Naive thymus-derived CD8-positive, alpha-beta T cell (primary cell): ENCODE results near the gene ECHDC1. TPM values are rescaled to one million over a fixed set of nuclear protein-coding genes. Genes with fewer than 3 reads are reported as not detected.
"Not testable (repeated sequence)": the region's sequence is repeated elsewhere in the genome, so short reads cannot be mapped to it uniquely, and the experiment has no call there.

ENCODE experiments used
- ATAC-seq, 2 donors: fragments of 150-1000 bp; cut with Tn5 transposase in 1 of 2; sonication (Bioruptor Pico), chemical (Tn5 transposase) in 1 of 2; 1 replicate in 1 of 2; 2 replicates in 1 of 2; pipeline ENCODE4 v1.10.0; 2021; ENCODE audit warnings: mild to moderate bottlenecking in 2 of 2, moderate library complexity in 2 of 2
- POLR2A ChIA-PET: fragments of 350-600 bp; sonication (Branson Sonifier 250); formaldehyde crosslinking; loops from one replicate; lab custom pipeline; 2021; ENCODE audit warnings: antibody characterized with exemption; lab: Charles Lee
- DNase-seq, 10 donors: peaks; one replicate each; pipeline versions ENCODE4 v3.0.0 to v3.0.0-alpha.2; 2020 to 2022
- H3K27ac Mint-ChIP-seq, 10 donors: one replicate each; pipeline ENCODE4 v1.8.0; 2020 to 2022; ENCODE audit warnings: mild to moderate bottlenecking in 10 of 10, mixed read lengths in 10 of 10, moderate library complexity in 4 of 10, inconsistent platforms in 1 of 10
- H3K27me3 Mint-ChIP-seq, 5 donors: one replicate each; pipeline ENCODE4 v1.8.0; 2021 to 2022; ENCODE audit warnings: mixed read lengths in 5 of 5
- H3K36me3 Mint-ChIP-seq, 3 donors: one replicate each; pipeline ENCODE4 v1.8.0; 2020 to 2022; ENCODE audit warnings: mixed read lengths in 3 of 3, mild to moderate bottlenecking in 2 of 3, inconsistent platforms in 1 of 3
- H3K4me1 Mint-ChIP-seq, 4 donors: one replicate each; pipeline ENCODE4 v1.8.0; 2021 to 2022; ENCODE audit warnings: mixed read lengths in 4 of 4
- H3K4me3 Mint-ChIP-seq, 10 donors: one replicate each; pipeline ENCODE4 v1.8.0; 2020 to 2022; ENCODE audit warnings: mild to moderate bottlenecking in 10 of 10, mixed read lengths in 10 of 10, moderate library complexity in 6 of 10, inconsistent platforms in 1 of 10
- H3K9me3 Mint-ChIP-seq, 9 donors: one replicate each; pipeline ENCODE4 v1.8.0; 2020 to 2022; ENCODE audit warnings: mixed read lengths in 9 of 9, mild to moderate bottlenecking in 3 of 9, inconsistent platforms in 1 of 9, moderate library complexity in 1 of 9
- polyA plus RNA-seq, 3 donors: library from polyadenylated mRNA; unstranded; fragments of 300-500 nt; fragmentation: Illumina TruSeq; gene quantifications; one replicate each; pipeline ENCODE4 v1.2.3, GENCODE V29; 2021
- total RNA-seq, 8 experiments: library from RNA in 2 of 8; stranded (reverse) in 2 of 8; gene quantifications; one replicate each; pipeline ENCODE4 v1.2.3 and lab custom pipeline; 2021 to 2026

The ECHDC1 gene
- total and polyA plus RNA-seq, 5 experiments from 2014 or later, result 40.1 to 79.4 (median 72.7) TPM

DNA sequence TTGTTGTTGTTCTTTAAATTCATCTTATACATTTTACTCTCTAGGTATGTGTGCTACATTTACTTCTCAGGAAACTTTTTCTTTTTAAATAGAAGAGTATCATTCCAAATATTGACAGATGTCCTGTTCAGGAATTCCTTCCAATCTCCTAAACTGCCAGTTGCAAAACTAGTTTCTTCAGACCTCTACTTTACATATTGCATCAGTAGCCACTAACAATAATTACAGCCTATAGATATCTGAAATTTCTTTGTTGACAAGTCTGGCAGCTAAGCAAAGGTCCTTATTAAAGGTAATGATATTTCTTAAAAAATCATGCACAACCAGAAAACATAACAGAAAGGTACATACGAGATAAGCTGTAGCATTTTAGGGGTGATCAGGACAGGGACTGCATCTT lies 4.5 kb downstream of the ECHDC1 start:
- POLR2A ChIA-PET, result no interaction called here
- Mint-ChIP-seq H3K36me3 (peaks cover 0 to 16% (median 4%) of the 10 kb centered on the region in 3 donors), H3K27me3 (no peaks in the 10 kb centered on the region), H3K9me3 (no peaks in the 10 kb centered on the region), H3K4me3 (peak overlapping the region in 3 of 10 donors; percentile 3 to 32 (median 22)), H3K4me1 (peaks cover 28 to 48% (median 33%) of the 10 kb centered on the region in 4 donors), H3K27ac (no peak overlapping the region)
- DNase-seq, result no peak
- no peak for ATAC-seq

DNA sequence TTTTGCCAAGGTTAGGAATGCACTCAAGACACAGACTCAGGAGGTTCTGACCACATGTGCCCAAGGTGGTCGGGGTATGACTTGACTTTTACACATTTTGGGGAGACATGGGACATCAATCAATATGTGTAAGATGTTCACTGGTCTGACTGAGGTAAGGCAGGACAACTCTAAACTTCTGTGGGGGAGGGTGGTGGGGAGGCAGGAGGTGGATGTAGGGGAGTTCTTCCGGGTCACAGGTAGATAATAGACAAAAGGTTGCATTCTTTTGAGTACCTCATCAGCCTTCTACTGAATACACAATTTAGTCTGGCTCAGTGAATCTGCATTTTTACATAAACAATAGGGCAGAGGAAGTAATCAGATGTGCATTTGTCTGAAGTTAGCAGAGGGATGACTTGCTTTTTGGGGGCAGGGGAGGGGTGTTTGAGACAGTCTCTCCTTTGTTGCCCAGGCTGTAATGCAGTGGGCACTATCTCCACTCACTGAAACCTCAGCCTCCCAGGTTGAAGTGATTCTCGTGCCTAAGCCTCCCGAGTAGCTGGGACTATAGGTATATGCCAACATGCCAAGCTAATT lies 10.9 kb downstream of the ECHDC1 start:
- peaks cover 24 to 52% (median 32%) of the 10 kb centered on the region in 4 donors for H3K4me1 Mint-ChIP-seq
- POLR2A ChIA-PET, result no interaction called here
- H3K36me3 Mint-ChIP-seq, result peaks cover 0 to 43% (median 8%) of the 10 kb centered on the region in 3 donors
- no peak for DNase-seq
- H3K27ac Mint-ChIP-seq, result peak overlapping the region in 4 of 10 donors; percentile 26 to 80 (median 44)
- no peak overlapping the region for H3K4me3 Mint-ChIP-seq
- no peak for ATAC-seq
- H3K9me3 Mint-ChIP-seq, result no peaks in the 10 kb centered on the region
- no peaks in the 10 kb centered on the region for H3K27me3 Mint-ChIP-seq

- POLR2A ChIA-PET, H3K4me3 Mint-ChIP-seq, ATAC-seq, H3K9me3 Mint-ChIP-seq, H3K27me3 Mint-ChIP-seq, DNase-seq: not testable (repeated sequence)
- Mint-ChIP-seq H3K36me3 (peaks cover 0 to 46% (median 14%) of the 10 kb centered on the region in 3 donors), H3K27ac (peak overlapping the region in 3 of 10 donors; percentile 22 to 53 (median 31)), H3K4me1 (peaks cover 13 to 40% (median 23%) of the 10 kb centered on the region in 4 donors)
Measured at GRCh38 chr6:127331256-127331655, 12.2 kb downstream of the ECHDC1 start.

DNA sequence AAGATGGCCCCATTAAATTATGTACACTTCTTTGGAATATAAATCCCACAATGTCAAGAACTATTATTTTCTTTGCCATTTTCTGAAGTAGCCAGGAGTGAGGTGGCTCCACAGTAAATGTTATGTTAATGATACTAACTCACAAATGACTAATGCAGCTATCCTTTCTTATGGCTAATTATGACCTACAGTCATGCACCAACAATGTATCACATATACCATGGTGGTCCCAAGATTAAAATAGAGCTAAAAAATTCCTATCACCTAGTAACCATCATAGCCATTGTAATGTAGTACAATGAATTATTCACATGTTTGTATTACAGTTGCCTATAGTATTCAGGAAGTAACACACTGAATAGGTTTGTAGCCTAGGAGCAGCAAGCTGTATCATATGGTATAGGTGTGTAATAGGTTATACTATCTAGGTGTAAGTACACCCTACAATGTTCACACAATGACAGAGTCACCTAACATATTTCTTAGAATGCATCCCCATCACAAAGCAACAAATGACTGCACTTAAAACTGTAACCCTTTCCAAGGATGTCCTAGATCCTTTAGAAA lies 15.3 kb downstream of the ECHDC1 start:
- Mint-ChIP-seq H3K9me3 (no peaks in the 10 kb centered on the region), H3K36me3 (peaks cover 0 to 67% (median 32%) of the 10 kb centered on the region in 3 donors), H3K4me1 (peaks cover 7 to 18% (median 9%) of the 10 kb centered on the region in 4 donors), H3K4me3 (no peak overlapping the region), H3K27ac (no peak overlapping the region), H3K27me3 (no peaks in the 10 kb centered on the region)
- no peak for DNase-seq
- ATAC-seq, result no peak
- POLR2A ChIA-PET, result interaction anchor here (0.6 kb wide), 1 partner anchor 50 kb away, joined by 5 read pairs; no protein-coding TSS in a partner anchor

GRCh38 chr6:127319686-127320085 lies 23.7 kb downstream of the ECHDC1 start:
- POLR2A ChIA-PET, result no interaction called here
- H3K27ac Mint-ChIP-seq, result peak overlapping the region in 1 of 10 donors; percentile 27

DNA sequence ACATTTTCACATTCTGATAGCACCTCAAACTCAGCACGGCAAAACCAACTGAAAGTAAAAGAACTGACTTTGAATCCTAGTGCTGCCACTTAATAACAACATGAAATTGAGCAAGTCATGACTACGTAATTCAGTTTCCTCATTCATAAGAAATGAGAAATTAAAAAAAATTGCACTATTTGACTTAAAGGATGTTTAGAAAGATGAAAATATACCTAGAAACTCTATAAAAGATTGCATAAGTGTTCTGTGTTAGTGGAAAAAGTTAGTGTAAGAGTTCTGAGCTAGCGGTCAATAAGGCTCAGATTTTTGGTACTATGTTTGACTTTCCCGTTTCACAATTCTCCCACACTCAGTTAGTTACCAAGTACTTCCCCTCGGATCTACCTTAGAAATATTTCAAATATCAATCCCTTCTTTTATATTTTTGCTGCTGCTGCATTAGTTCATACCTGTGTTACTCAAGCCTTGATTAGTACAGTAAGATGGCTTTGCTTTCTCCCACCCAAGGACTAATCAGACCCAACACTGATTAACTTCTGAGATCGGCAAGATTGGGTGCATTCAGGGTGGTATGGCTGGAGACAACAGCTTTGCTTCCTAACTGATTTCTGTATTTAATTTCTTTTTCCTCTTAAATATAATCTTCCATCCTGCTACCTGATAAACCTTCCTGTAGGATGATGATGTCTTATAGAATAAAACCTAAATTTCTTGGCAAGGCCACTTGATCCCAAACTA lies 25.9 kb downstream of the ECHDC1 start:
- no peak for ATAC-seq
- H3K27me3 Mint-ChIP-seq, result no peaks in the 10 kb centered on the region
- H3K27ac Mint-ChIP-seq, result peak overlapping the region in 1 of 10 donors; percentile 13
- POLR2A ChIA-PET, result no interaction called here
- H3K36me3 Mint-ChIP-seq, result peaks cover 0 to 64% (median 7%) of the 10 kb centered on the region in 3 donors
- no peak for DNase-seq
- peaks cover 9 to 24% (median 18%) of the 10 kb centered on the region in 4 donors for H3K4me1 Mint-ChIP-seq
- H3K9me3 Mint-ChIP-seq, result no peaks in the 10 kb centered on the region
- no peak overlapping the region for H3K4me3 Mint-ChIP-seq

More at GRCh38 chr6:127319686-127320085, 23.7 kb downstream of the ECHDC1 start:
- Mint-ChIP-seq H3K36me3 (peaks cover 0 to 68% (median 14%) of the 10 kb centered on the region in 3 donors), H3K27me3 (no peaks in the 10 kb centered on the region), H3K9me3 (no peaks in the 10 kb centered on the region), H3K4me1 (peaks cover 8 to 30% (median 17%) of the 10 kb centered on the region in 4 donors), H3K4me3 (no peak overlapping the region)
- DNase-seq (no peak), ATAC-seq (no peak)

GRCh38 chr6:127305741-127306140 lies 37.7 kb downstream of the ECHDC1 start:
- Mint-ChIP-seq H3K9me3 (peaks cover 0 to 23% (median 9%) of the 10 kb centered on the region in 9 donors), H3K36me3 (peaks cover 38 to 62% (median 41%) of the 10 kb centered on the region in 3 donors)
- POLR2A ChIA-PET, result no interaction called here

GRCh38 chr6:127303917-127304316 lies 39.5 kb downstream of the ECHDC1 start:
- Mint-ChIP-seq H3K9me3 (peaks cover 0 to 14% (median 8%) of the 10 kb centered on the region in 9 donors), H3K4me1 (peaks cover 24 to 55% (median 45%) of the 10 kb centered on the region in 4 donors), H3K27ac (peak overlapping the region in 4 of 10 donors; percentile 16 to 37 (median 28)), H3K4me3 (no peak overlapping the region), H3K27me3 (no peaks in the 10 kb centered on the region), H3K36me3 (peaks cover 28 to 54% (median 29%) of the 10 kb centered on the region in 3 donors)
- DNase-seq (no peak), ATAC-seq (no peak)
- POLR2A ChIA-PET, result no interaction called here

More at GRCh38 chr6:127305741-127306140, 37.7 kb downstream of the ECHDC1 start:
- DNase-seq (no peak), ATAC-seq (no peak)
- peaks cover 30 to 65% (median 51%) of the 10 kb centered on the region in 4 donors for H3K4me1 Mint-ChIP-seq
- peak overlapping the region in 1 of 10 donors; percentile 15 for H3K4me3 Mint-ChIP-seq
- peak overlapping the region in 3 of 10 donors; percentile 27 to 78 (median 46) for H3K27ac Mint-ChIP-seq
- H3K27me3 Mint-ChIP-seq, result no peaks in the 10 kb centered on the region

GRCh38 chr6:127302728-127303660 lies 40.4 kb downstream of the ECHDC1 start:
- POLR2A ChIA-PET, result no interaction called here
- H3K4me3 Mint-ChIP-seq, result peak overlapping the region in 1 of 10 donors; percentile 39
- peaks cover 0 to 6% (median 3%) of the 10 kb centered on the region in 9 donors for H3K9me3 Mint-ChIP-seq

GRCh38 chr6:127301199-127301700 lies 42.2 kb downstream of the ECHDC1 start:
- Mint-ChIP-seq H3K36me3 (peaks cover 9 to 39% (median 15%) of the 10 kb centered on the region in 3 donors), H3K4me3 (no peak overlapping the region), H3K9me3 (peaks cover 0 to 6% (median 0%) of the 10 kb centered on the region in 9 donors), H3K4me1 (peaks cover 17 to 32% (median 31%) of the 10 kb centered on the region in 4 donors), H3K27me3 (no peaks in the 10 kb centered on the region), H3K27ac (peak overlapping the region in 2 of 10 donors; percentile 4 to 11)
- ATAC-seq (no peak), DNase-seq (no peak)
- POLR2A ChIA-PET, result no interaction called here

More at GRCh38 chr6:127302728-127303660, 40.4 kb downstream of the ECHDC1 start:
- H3K27me3 Mint-ChIP-seq, result no peaks in the 10 kb centered on the region
- ATAC-seq, result peak in 1 of 2 donors; percentile 65
- H3K27ac Mint-ChIP-seq, result peak overlapping the region in 5 of 10 donors; percentile 8 to 44 (median 19)
- peaks cover 22 to 47% (median 40%) of the 10 kb centered on the region in 4 donors for H3K4me1 Mint-ChIP-seq
- peak in 7 of 10 donors; percentile 19 to 47 (median 35) for DNase-seq
- H3K36me3 Mint-ChIP-seq, result peaks cover 20 to 45% (median 22%) of the 10 kb centered on the region in 3 donors

- POLR2A ChIA-PET, result no interaction called here
- H3K36me3 Mint-ChIP-seq, result peaks cover 2 to 34% (median 9%) of the 10 kb centered on the region in 3 donors
- no peaks in the 10 kb centered on the region for H3K9me3 Mint-ChIP-seq
- no peaks in the 10 kb centered on the region for H3K27me3 Mint-ChIP-seq
- no peak for DNase-seq
- peaks cover 14 to 28% (median 24%) of the 10 kb centered on the region in 4 donors for H3K4me1 Mint-ChIP-seq
- H3K4me3 Mint-ChIP-seq, result no peak overlapping the region
- peak overlapping the region in 4 of 10 donors; percentile 36 to 74 (median 52) for H3K27ac Mint-ChIP-seq
- ATAC-seq, result no peak
Measured at GRCh38 chr6:127300411-127300810, 43.0 kb downstream of the ECHDC1 start.
